Measurements from ENCODE around the gene IRAK4.
A peak's percentile ranks its signal among the peaks of the same experiment; 100 is the strongest.
"Not testable (repeated sequence)": the region's sequence is repeated elsewhere in the genome, so short reads cannot be mapped to it uniquely, and the experiment has no call there.

The IRAK4 gene

GRCh38 chr12:43758728-43759563 is at the start of gene IRAK4, which contains the start of gene PUS7L:
Gene IRAK4 (plus strand): TSS chr12:43758951. CDS start chr12:43768112, 9,161 bp downstream.
Gene PUS7L (minus strand): TSS chr12:43758790. CDS start chr12:43755245, 3,545 bp downstream.
- Histone ChIP-seq H3K4me3 (peak within 1 kb of the TSS; percentile 47 to 74 (median 61)), H3K27ac (peak within 1 kb of the TSS; percentile 62 to 97 (median 92))

- Histone ChIP-seq H3K27ac (no peak overlapping the region), H3K4me3 (no peak overlapping the region)
Observed at GRCh38 chr12:43711348-43711747, 47.4 kb upstream of the IRAK4 start.

GRCh38 chr12:43722621-43723020 is 36.1 kb upstream of the IRAK4 start:
- no peak overlapping the region for H3K4me3 ChIP-seq

GRCh38 chr12:43723134-43723533 is 35.6 kb upstream of the IRAK4 start:
- H3K27ac ChIP-seq, result no peak overlapping the region
- no peak overlapping the region for H3K4me3 ChIP-seq

More at GRCh38 chr12:43722621-43723020, 36.1 kb upstream of the IRAK4 start:
- no peak overlapping the region for H3K27ac ChIP-seq

- Histone ChIP-seq H3K4me3 (no peak overlapping the region), H3K27ac (no peak overlapping the region)
Observed at GRCh38 chr12:43728117-43728516, 30.6 kb upstream of the IRAK4 start.

GRCh38 chr12:43728698-43729097 is 30.1 kb upstream of the IRAK4 start:
- Histone ChIP-seq H3K4me3 (no peak overlapping the region), H3K27ac (no peak overlapping the region)

- Histone ChIP-seq H3K27ac (no peak overlapping the region), H3K4me3 (no peak overlapping the region)
Observed at GRCh38 chr12:43730283-43730682, 28.5 kb upstream of the IRAK4 start.

GRCh38 chr12:43733687-43734086 is 25.1 kb upstream of the IRAK4 start:
- H3K4me3 ChIP-seq, result no peak overlapping the region
- H3K27ac ChIP-seq, result no peak overlapping the region

- no peak overlapping the region for H3K27ac ChIP-seq
- H3K4me3 ChIP-seq, result no peak overlapping the region
Observed at GRCh38 chr12:43736927-43737440, 21.8 kb upstream of the IRAK4 start.

GRCh38 chr12:43737646-43738045 is 21.1 kb upstream of the IRAK4 start:
- no peak overlapping the region for H3K27ac ChIP-seq
- no peak overlapping the region for H3K4me3 ChIP-seq

GRCh38 chr12:43740511-43741100 is 18.1 kb upstream of the IRAK4 start:
- no peak overlapping the region for H3K27ac ChIP-seq
- H3K4me3 ChIP-seq, result no peak overlapping the region

- Histone ChIP-seq H3K4me3 (no peak overlapping the region), H3K27ac (peak overlapping the region in 1 of 21 experiments; percentile 5)
Observed at GRCh38 chr12:43742106-43742505, 16.6 kb upstream of the IRAK4 start.

- no peak overlapping the region for H3K4me3 ChIP-seq
- no peak overlapping the region for H3K27ac ChIP-seq
Observed at GRCh38 chr12:43744826-43745225, 13.9 kb upstream of the IRAK4 start.

- Histone ChIP-seq H3K27ac (no peak overlapping the region), H3K4me3 (no peak overlapping the region)
Observed at GRCh38 chr12:43749016-43749415, 9.7 kb upstream of the IRAK4 start.

- Histone ChIP-seq H3K27ac (no peak overlapping the region), H3K4me3 (no peak overlapping the region)
Observed at GRCh38 chr12:43750814-43751213, 7.9 kb upstream of the IRAK4 start.

GRCh38 chr12:43751360-43751759 is 7.4 kb upstream of the IRAK4 start:
- H3K4me3 ChIP-seq, H3K27ac ChIP-seq: not testable (repeated sequence)

GRCh38 chr12:43754015-43754414 is 4.7 kb upstream of the IRAK4 start:
- H3K4me3 ChIP-seq, result no peak overlapping the region

GRCh38 chr12:43758247-43758727 is 464 bp upstream of the IRAK4 start:
- Histone ChIP-seq H3K27ac (peak overlapping the region; percentile 17 to 97 (median 92)), H3K4me3 (peak overlapping the region; percentile 47 to 74 (median 61))

More at GRCh38 chr12:43754015-43754414, 4.7 kb upstream of the IRAK4 start:
- H3K27ac ChIP-seq, result no peak overlapping the region

GRCh38 chr12:43760396-43760795 is 1.6 kb downstream of the IRAK4 start:
- Histone ChIP-seq H3K4me3 (peak overlapping the region in 4 of 7 experiments; percentile 61 to 74 (median 62)), H3K27ac (peak overlapping the region in 3 of 21 experiments; percentile 89 to 96 (median 95))

GRCh38 chr12:43761500-43761899 is 2.7 kb downstream of the IRAK4 start:
- no peak overlapping the region for H3K4me3 ChIP-seq
- no peak overlapping the region for H3K27ac ChIP-seq

- Histone ChIP-seq H3K27ac (no peak overlapping the region), H3K4me3 (no peak overlapping the region)
Observed at GRCh38 chr12:43762596-43762995, 3.8 kb downstream of the IRAK4 start.
